A673 (cell line): ENCODE results near the gene TUBA4A. TPM values are rescaled to one million over a fixed set of nuclear protein-coding genes. Genes with fewer than 3 reads are reported as not detected.

Experiments used
- BruUV-seq: library from RNA; stranded (reverse); fragments of 400-500 nt; replicated peaks from 2 replicates; lab custom pipeline; 2021; lab: Mats Ljungman, UMichigan
- CTCF ChIA-PET: fragments of 300-600 bp; sonication (Branson Sonifier 250); formaldehyde crosslinking; loops from one replicate; lab custom pipeline; 2022; ENCODE audit warnings: antibody characterized with exemption; lab: Charles Lee
- POLR2A ChIA-PET: fragments of 300-600 bp; sonication (Branson Sonifier 250); formaldehyde crosslinking; loops from one replicate; lab custom pipeline; 2022; ENCODE audit warnings: antibody characterized with exemption; ENCODE audit not compliant: low non-redundant PET; lab: Charles Lee
- DNase-seq: peaks from one replicate; pipeline ENCODE4 v3.0.0-alpha.2; 2015; ENCODE audit warnings: low spot score
- H3K27ac ChIP-seq: fragments of 200-600 bp; sonication (generic); 2 replicates; pipeline ENCODE4 v1.5.1; 2016; ENCODE audit warnings: mixed run types, low read depth, mild to moderate bottlenecking, mixed read lengths, antibody characterized with exemption, low read length; ENCODE audit not compliant: poor library complexity, severe bottlenecking
- H3K27me3 ChIP-seq: fragments of 200-600 bp; sonication (generic); replicated peaks from 2 replicates; pipeline ENCODE4 v1.6.1; 2017; ENCODE audit warnings: mixed run types, low read depth, mild to moderate bottlenecking, mixed read lengths, antibody characterized with exemption, low read length; ENCODE audit not compliant: insufficient read depth, poor library complexity
- H3K36me3 ChIP-seq: fragments of 200-600 bp; sonication (generic); 2 replicates; pipeline ENCODE4 v1.6.1; 2016; ENCODE audit warnings: mixed run types, mild to moderate bottlenecking, mixed read lengths, antibody characterized with exemption, low read length; ENCODE audit not compliant: insufficient read depth, poor library complexity, severe bottlenecking
- H3K4me1 ChIP-seq: fragments of 200-600 bp; sonication (generic); 2 replicates; pipeline ENCODE4 v1.6.1; 2017; ENCODE audit warnings: mixed run types, mild to moderate bottlenecking, mixed read lengths, antibody characterized with exemption, low read length; ENCODE audit not compliant: insufficient read depth, poor library complexity, severe bottlenecking
- H3K4me3 ChIP-seq: fragments of 200-600 bp; sonication (generic); 2 replicates; pipeline ENCODE4 v1.5.1; 2016; ENCODE audit warnings: low read depth, mixed run types, mild to moderate bottlenecking, mixed read lengths, low read length; ENCODE audit not compliant: poor library complexity, severe bottlenecking
- H3K9me3 ChIP-seq: fragments of 200-600 bp; sonication (generic); 2 replicates; pipeline ENCODE4 v1.6.1; 2016; ENCODE audit warnings: mixed run types, low read depth, mild to moderate bottlenecking, mixed read lengths, antibody characterized with exemption, low read length; ENCODE audit not compliant: poor library complexity, severe bottlenecking
- CTCF ChIP-seq: fragments of 300-800, 200-600 bp; sonication (generic); conservative IDR thresholded peaks from 2 replicates; pipeline ENCODE4 v1.5.1; 2017; ENCODE audit warnings: low read depth, mild to moderate bottlenecking, antibody characterized with exemption, low read length, moderate library complexity, mixed read lengths
- EZH2 ChIP-seq: fragments of 200-600 bp; sonication (generic); IDR thresholded peaks from 2 replicates; pipeline ENCODE4 v1.6.1; 2017; ENCODE audit warnings: borderline replicate concordance, low read depth, mild to moderate bottlenecking, mixed read lengths, antibody characterized with exemption, low read length; ENCODE audit not compliant: poor library complexity, severe bottlenecking
- intact Hi-C: fragments of 100-400 bp; cut with micrococcal nuclease; formaldehyde crosslinking; loops from one replicate; pipeline ENCODE4 v1.10.0; 2022; ENCODE audit not compliant: unreplicated experiment
- total RNA-seq: library from RNA; stranded (reverse); gene quantifications from 2 replicates; pipeline ENCODE4 v1.2.3, GENCODE V29; 2021

The TUBA4A gene
- total RNA-seq, 1 experiment from 2014 or later: 68.0 TPM

GRCh38 chr2:219296631-219297391 is 43.1 kb upstream of the TUBA4A start:
- H3K9me3 ChIP-seq: no peaks in the 10 kb centered on the region
- no peak overlapping the region for H3K27ac ChIP-seq
- no peaks in the 10 kb centered on the region for H3K36me3 ChIP-seq
- intact Hi-C loops: loop anchor here (5.0 to 10.0 kb wide), 3 partner anchors 120 to 442 kb away; partner anchors contain the start of genes CNPPD1, RETREG2 and WNT6
- H3K27me3 ChIP-seq: peaks cover 31% of the 10 kb centered on the region
- TF ChIP-seq EZH2: no peak
- no TSS peak for BruUV-seq
- ChIA-PET POLR2A (no interaction called here), CTCF (no interaction called here)
- no peaks in the 10 kb centered on the region for H3K4me1 ChIP-seq
- DNase-seq: no peak
- H3K4me3 ChIP-seq: no peak overlapping the region

- H3K9me3 ChIP-seq: no peaks in the 10 kb centered on the region
- ChIA-PET CTCF (interaction anchor here (1.4 to 2.0 kb wide), 2 partner anchors 18 to 119 kb away, joined by 7 to 22 read pairs; partner anchors contain the start of genes CNPPD1 and DNAJB2), POLR2A (no interaction called here)
Observed at GRCh38 chr2:219296142-219296541, 42.4 kb upstream of the TUBA4A start.

GRCh38 chr2:219294356-219295351 is 40.9 kb upstream of the TUBA4A start:
- POLR2A ChIA-PET: no interaction called here
- Histone ChIP-seq H3K27me3 (peaks cover 9% of the 10 kb centered on the region), H3K4me3 (peak overlapping the region; percentile 59), H3K27ac (peak overlapping the region; percentile 56), H3K36me3 (no peaks in the 10 kb centered on the region), H3K4me1 (peaks cover 4% of the 10 kb centered on the region), H3K9me3 (no peaks in the 10 kb centered on the region)
- CTCF ChIA-PET: interaction anchor here (0.6 to 2.0 kb wide), 14 partner anchors 8 to 235 kb away, joined by 3 to 22 read pairs (median 4); partner anchors contain the start of genes CNPPD1, DNAJB2, DNPEP and GLB1L
- DNase-seq: peak; percentile 84
- intact Hi-C loops: loop anchor here (1.0 to 10.0 kb wide), 5 partner anchors 81 to 440 kb away; partner anchors contain the start of genes CNPPD1, NHEJ1, RETREG2 and WNT6
- BruUV-seq: no TSS peak
- TF ChIP-seq EZH2 (no peak), CTCF (peak; percentile 92)

More at GRCh38 chr2:219296142-219296541, 42.4 kb upstream of the TUBA4A start:
- no peak overlapping the region for H3K27ac ChIP-seq
- no peak for DNase-seq
- H3K4me1 ChIP-seq: no peaks in the 10 kb centered on the region
- BruUV-seq: no TSS peak
- intact Hi-C loops: loop anchor here (5.0 to 10.0 kb wide), 3 partner anchors 119 to 441 kb away; partner anchors contain the start of genes CNPPD1, RETREG2 and WNT6
- TF ChIP-seq CTCF (no peak), EZH2 (no peak)
- no peaks in the 10 kb centered on the region for H3K36me3 ChIP-seq
- H3K4me3 ChIP-seq: no peak overlapping the region
- H3K27me3 ChIP-seq: peaks cover 24% of the 10 kb centered on the region
